Measurements from ENCODE around the gene ZNF536.

The ZNF536 gene

DNA sequence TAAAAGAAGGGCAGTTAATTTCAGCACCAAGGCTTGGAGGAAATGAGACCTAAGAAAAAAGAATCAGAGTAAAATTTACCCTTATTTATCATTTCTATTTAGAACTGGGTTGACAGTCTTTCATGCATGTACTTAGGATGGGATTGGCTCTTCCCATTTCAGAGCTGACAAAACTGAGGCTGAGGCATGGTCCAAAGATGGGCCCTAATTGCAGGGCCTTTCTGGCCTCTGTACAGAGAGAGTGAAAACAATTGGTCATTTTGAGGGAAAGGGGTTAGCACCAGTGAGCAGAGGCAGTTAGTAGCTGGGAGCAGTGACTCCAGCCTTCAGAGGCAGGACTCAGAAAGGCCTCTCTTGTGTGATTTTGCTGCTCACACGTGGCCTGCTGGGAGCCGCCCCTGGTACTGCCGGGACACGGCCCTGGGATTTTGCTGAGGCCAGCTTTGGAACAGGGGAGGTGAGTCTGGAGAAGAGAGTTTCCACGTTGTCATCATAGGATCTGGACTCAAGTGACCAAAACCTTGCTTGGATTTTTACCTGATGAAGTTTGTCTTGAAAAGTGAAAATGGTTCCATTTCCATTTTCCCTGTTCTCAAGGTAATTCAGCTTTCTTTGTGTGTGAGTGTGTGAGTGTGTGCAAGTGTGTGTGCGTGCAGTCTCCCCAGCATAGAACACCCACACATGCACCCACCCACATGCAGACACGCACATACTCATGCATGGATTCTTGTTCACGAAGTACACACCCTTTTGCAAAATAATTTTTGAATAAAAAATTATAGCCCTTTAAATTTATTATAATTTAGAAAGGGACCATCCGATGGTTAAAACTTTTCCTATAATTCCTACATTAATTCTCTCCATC lies at the start of gene ZNF536:
TSS of gene ZNF536 (plus strand) at position 425 of the 865 bp plus-strand sequence. CDS start 71,179 bp downstream, outside the sequence.
- no peak for DNase-seq

DNA sequence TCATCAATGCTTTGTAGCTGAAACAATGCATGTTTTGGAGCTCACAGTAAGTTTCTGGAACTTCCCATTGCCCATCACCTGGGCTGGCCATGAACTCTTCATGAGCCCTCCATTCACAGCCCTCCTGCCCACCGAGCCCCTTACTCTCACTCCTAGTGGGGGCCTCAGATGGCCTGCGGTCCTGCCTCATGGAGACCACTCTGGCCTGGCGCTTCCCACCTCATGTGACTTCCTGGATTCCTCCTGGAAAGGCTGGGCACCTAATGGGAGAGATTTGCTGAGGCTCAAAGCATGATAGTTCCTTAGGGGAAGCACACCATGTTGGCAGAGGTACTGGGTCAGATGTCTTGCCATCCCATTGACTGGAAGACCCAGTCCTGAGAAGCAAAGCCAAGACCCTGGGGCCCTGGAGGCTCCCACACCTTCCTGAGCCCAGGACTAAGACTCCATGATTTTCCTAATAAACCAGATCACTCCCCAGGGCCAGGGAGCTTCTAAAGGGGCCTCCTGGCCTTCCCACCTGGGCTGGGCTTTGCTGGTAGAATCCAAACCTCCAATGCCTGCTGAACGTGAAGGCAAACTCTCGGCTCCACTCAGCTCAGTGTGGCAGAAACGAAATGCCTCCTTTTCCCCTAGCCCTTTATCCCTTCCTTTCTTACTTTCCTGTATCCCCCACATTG lies 49.4 kb upstream of the ZNF536 start:
- DNase-seq: no peak

DNA sequence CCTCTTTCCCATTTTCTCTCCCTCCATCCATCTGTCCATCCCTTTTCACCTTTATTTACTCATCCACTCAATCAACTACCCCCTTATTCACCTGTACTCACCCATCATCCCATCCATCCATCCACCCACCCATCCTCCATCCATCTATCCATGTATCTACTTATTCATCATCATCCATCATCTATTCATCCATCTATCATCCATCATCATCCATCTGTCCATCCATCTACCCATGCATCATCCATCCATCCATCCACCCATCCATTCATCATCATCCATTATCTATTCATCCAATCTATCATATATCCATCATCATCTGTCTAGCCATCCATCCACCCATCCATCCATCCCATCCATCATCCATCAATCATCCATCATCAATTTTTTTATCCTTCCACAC lies 48.3 kb upstream of the ZNF536 start:
- DNase-seq: no peak

DNA sequence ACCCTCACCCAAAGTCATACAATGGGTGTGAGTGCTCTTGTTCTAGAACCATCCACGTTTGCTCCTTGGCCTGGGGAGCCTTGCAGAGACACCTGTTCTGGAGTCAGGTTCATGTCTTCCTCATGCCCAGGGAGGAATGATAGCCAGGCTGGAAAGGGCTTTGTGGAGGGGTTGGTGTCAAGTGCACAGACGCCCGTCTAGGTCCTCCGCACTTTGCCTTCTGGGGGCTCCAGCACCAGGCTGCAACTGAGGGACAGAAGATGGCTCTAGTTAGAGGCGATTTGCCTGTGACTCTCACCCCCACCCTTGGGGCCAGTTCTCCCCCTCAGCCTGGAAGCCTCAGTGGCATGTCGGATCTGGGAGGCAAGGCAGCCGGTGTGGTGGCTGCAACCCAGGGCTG lies 47.2 kb upstream of the ZNF536 start:
- no peak for DNase-seq

DNA sequence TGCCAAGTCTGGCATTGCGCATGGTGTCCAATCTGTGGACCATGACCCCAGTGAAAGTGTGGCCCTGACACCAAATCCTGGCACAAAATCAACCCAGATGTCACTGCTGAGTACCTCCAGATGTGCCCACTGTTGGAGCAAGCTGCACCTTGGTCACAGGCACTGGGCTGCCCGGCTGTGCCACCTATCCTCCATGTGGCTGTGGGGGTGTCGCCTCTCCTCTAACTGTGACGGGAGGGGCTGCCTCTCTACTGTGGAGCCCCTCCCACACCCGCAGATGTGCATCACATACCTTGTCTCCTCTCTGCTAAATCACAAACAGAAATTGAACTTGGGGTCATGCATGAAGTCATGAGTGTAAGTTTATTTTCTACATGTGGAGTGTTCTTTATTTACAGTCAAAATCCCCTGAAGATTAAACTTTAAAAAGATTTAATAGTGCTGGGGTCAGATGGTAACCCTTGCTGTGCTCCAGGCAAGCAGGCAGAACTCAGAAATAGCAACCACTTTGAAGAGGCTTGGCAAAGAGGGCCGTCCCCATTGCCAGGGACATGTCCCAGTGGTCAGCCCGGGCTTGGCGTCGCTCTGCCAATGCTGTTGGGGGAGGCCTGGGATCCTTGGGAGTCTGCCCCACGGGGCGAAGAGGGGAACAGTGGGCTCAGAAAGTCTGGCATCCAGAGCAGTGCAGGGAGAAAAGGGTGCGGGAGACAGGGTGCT lies 46.4 kb upstream of the ZNF536 start:
- DNase-seq: peak; percentile 12

DNA sequence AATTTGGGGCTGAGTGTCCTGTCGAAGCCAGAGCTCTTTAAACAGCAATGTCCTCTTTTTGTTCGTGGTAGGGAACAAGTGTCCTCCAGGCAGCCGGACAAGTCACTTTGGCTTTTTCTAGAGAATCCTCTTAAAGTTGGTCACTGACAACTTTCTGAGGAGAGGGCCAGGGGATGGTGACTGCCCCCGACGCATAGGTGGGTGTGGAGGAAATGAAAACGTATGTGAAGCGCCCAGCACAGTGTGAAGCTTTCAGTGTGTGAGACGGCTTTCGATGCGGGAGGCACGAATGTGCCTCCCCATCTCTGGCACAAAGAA lies 45.8 kb upstream of the ZNF536 start:
- DNase-seq: peak; percentile 6

DNA sequence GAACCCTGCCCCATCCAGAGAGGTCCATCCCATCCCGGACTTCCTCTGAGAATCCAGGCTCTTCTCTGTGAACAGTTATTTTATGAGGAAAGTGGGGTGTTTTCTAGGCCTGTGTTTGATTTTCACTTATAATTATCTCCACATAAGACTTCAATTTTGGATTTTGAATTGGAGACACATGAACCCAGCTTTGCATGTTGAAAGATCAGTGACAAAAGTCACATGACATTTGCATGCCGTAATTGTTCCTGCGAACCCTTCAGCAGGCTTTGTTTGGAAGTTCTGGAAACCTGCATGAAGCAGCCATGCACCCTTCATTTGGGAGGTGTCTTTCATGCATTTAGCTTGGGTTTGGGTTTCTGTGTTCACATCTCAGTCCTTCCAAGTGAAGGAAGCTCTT lies 44.9 kb upstream of the ZNF536 start:
- no peak for DNase-seq

DNA sequence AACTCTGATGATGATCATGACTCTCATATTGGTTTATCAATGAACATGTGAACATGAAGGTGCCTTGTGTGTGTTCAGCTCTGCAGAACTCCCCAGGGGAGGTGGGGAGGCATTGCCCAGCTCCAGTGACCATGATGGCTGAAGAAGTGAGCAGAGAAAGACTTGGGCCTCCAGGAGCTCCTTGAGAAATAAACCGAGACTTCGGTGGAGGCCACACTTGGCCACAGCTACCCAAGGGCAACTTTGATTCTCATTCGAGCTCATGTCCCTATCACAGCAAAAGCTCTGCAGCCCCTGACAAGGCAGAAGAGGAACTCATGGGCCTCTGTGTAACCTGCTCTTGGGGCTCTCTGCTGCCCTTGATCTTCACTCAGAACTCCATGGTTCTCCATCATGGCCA lies 44.1 kb upstream of the ZNF536 start:
- DNase-seq: peak; percentile 3

DNA sequence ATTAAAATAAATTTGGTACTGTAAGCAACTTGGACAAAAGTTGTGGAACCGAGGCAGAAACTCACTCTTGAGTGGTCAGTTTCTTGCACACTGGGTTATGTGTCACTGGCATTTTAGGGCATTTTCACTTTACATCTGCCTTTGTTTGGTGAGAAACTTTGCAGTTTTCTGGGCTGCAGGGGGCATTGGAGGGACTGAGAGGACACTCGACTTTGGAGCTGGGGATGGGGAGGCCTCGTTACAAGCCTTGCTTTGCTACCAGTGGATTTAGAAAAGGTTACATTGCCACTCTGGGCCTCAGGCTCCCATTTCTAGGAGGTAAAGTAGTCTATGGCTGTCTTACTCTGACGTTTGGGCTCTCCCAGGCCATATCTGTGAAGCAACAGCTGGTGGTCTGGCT lies 41.9 kb upstream of the ZNF536 start:
- peak; percentile 6 for DNase-seq

DNA sequence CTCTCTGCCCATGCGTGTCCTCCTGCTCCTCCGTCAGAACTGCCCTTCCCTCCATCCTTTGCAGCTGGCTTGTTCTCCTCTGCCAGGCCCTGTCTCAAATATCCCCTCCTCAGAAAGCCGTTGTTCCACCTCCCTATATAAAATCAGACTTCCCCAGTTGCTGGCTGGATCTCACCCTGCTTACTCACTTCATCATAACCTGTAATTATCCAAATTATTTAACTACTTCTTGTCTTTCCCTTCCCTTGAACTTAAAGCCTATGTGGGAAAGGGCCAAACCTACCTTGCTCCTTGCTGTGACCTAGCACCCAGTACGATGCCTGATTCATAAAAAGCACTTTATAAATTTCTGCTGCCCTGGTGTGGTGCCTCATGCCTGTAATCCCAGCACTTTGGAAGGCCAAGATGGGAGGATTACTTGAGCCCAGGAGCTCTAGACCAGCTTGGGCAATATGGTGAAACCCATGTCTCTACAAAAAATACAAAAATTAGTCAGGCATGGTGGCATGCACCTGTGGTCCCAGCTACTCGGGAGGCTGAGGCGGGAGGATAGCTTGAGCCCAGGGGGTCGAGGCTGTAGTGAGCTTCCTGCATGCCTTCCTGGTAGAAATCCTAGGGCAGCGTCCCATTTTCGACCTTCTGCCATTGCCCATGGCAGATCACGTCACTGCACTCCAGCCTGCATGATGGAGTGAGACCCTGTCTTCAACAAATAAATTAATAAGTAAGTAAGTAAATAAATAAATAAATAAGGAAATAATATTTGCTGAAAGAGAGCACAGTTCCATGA lies 39.5 kb upstream of the ZNF536 start:
- peak; percentile 22 for DNase-seq

DNA sequence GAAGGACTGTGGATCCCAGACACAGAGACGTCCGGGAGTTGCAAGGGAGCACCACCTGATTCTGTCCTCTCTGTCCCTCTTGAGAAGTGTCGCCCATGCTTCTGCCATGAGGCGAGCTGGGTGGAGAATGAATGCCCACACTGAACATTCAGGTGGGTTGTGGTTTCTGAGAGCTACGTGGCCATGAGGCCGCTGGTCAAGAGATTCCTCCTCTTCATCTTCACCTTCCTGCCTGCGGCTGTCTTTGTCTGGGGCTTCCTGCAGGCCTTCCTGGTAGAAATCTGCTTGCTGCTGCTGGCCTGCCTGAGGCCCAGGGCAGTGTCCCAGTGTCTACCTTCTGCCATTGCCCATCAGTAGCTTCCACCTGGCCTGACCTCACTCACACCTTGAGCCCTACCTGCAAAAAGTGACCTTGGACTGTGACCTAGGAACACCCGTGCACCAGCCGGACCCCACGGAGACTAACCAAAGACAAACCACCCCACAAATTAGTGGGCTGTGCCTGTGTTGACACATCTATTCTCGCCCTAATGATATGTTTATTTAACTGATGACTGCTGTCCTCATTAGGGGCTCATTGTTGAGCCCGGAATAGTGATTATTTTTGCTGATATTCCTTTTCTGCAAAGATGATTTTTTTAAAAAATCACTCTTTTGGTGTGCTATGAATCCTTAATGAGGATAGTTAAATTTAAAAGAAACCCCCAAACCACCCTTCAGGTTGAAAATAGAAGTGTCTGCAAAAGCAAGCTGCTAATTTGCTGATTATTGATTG lies 38.7 kb upstream of the ZNF536 start:
- DNase-seq: peak; percentile 13

DNA sequence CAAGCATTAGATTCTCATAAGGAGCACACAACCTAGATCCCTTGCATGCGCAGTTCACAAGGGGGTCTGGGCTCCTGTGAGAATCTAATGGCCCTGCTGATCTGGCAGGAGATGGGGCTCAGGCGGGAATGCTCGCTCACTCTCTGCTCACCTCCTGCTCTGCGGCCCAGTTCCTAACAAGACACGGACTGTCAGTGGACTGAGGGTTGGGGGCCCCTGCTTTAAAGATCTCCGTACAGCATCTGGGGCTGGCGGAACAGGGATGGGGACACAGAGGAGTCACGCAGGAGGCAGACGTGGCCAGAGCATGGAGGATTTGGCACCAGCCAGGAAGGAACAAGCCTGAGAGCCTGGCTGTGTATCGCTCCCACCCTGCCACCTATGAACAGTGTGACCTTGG lies 37.3 kb upstream of the ZNF536 start:
- DNase-seq: no peak

DNA sequence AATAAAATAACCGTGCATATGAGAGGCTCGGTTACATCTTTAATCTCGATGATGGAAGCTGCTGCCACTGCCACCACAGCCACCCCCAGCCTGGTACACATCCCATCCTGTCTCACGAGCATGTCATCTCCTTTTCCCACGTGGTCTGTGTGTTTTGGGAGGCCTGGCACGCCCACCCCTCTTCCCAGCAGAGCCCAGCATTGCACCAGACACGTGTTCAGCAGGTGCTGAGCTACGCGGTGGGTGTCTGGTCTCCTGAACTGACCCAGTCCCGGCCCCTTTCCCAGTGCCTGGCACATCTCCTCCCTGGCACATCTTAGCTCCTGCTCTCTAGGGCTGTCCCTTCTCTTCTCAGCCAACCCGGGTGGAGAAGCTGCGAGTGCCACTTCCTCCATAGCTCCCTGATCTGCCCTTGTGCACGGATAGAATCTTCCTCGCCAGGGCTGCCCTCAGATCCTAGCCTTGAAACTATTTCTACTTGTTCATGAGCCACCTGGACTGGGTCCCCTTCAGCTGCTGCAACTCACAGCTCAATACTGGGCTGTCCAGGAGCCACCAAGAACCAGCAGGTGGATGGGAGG lies 36.8 kb upstream of the ZNF536 start:
- no peak for DNase-seq

DNA sequence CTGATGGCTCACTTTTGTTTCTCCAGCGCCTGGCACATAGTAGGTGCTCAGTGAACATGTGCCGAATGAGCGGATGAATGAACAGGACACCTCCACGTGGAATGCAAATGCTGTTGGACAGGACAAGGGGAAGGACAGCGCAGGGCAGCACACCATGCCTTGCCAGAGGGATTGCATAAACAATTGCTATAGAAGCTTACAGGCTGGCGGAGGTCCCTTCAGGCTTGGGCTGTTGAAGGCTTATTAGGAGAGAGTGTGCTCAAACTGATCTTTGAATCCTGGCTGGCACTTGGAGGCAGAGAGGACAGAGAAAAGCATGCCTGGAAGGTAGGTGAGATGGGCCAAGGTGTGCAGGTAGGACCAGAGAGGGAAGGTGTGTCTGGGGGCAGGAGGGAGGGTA lies 35.9 kb upstream of the ZNF536 start:
- no peak for DNase-seq

DNA sequence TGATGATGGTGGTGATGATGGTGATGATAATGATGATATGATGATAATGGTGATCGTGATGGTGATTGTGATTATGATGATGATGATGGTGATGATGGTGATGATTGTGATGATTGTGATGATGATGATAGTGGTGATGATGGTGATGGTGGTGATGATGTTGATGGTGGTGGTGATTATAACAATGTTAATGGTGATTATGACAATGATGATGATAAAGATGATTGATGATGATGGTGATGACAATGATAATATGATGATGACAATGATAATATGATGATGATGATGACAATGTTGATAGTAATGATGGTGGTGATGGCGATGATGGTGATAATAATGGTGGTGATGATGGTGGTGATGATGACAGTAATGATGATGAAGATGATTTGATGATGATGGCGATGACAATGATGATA lies 34.1 kb upstream of the ZNF536 start:
- DNase-seq: no peak

DNA sequence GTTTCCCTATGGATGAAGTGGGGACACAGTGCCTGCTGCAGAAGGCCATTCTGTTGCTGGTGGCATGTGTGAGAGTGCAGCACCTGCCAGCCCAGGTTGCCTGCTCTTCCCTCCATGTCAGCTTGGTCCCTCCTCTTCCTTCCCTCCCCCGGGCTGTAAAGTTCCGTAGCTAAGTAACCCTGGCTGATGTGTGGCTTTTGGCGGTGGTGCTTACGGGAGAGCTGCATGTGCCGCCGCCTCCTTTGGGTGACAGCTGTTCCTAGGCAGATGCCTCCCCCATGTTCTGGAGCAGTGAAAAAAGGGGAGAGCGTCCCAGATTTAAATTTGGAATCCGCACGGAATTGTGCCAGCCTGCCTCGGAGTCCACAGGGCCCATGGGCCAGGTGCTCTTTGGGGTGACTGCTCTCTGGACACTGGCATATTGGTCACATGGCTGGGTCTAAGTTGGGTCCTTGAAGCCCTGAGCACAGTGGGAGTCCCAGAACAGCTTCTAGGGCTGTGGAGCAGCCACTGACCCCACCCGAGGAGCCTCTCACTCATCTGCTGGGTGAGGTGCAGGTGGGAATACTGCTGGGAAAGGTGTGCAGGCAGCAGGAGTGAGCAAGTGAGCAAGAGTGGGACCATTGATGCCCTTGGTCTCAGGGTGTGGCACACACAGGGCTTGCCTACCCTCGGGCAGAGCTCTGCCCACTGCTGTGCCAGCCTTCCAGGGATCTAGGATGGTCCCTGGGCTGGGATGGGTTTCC lies 33.1 kb upstream of the ZNF536 start:
- DNase-seq: no peak

DNA sequence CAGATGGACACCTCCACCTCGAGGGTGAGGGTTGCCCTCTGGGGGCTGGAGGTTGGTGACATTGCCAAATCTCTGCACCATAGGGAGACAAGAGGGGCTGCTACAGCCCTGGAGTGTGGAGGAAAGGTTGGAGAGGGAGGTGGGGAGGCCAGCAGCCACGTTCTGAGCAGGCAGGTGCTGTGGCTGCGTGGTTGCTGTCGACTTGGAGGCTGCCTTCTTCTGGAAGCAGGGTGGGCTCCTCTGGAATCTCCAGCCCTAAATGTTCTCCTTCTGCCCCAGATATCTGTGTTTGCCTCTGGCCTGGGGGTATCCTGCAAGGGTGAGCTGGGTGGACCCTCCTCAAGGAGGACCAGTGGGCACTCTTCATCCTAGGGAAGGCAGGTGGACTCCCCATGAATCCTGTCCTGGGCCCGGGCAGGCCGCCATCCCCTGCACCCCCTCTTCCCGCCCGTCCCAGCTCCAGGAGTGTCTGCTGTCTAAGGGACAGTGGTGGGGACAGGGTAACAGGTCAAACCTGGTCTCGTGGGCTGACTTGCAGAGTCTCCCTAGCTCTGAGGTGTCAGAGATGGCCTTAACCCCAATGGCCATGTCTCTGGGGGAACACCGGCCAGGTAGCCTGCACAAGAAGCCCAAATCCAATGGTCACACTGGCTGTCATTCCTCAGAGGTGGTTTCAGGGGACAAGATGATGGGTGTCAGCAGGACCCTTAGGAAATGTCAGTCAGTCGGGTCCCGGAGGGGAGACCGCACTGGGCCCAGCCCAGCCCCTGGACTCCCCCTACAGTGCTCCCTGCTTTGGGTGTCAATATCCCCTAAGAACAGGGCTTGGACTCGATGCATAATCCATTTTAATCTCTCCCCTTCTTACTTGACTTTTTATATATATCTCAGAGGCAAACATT lies 32.3 kb upstream of the ZNF536 start:
- no peak for DNase-seq

DNA sequence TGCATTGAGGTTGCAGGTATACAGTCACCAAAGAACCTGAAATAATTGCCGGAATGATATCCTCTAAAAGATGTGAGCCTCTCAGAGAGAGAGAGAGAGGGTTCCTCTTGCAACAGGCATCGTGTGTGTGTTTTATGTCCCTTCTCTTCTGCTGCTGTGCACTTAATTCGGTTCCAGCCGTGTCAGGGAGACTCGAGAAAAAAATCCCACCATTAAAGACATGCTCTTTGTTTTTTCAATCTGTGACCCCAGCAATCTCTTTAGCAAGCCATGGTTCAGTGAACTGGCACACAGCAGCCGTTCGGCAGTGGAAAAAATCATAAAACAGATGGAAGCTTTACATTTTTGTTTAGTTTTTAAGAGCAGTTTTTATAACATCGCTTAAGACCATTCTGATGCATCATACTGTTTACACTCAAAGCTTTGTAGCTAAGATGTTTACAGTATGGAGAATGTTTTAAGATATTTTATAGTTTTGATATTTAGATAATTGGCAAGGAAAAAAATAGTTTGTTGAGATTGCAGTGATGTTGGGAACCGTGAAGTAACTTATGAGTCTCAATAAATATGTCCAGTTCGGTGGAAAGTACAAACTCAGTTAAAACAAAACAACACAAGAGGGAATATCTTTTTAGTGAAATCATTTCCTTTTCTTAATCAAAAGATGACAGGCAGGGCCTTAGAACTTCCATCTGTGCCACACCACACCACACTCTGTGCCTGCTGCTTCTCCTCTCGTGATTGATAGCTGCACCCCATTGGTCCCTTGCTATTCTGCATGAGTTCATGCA lies 31.2 kb upstream of the ZNF536 start:
- DNase-seq: no peak

DNA sequence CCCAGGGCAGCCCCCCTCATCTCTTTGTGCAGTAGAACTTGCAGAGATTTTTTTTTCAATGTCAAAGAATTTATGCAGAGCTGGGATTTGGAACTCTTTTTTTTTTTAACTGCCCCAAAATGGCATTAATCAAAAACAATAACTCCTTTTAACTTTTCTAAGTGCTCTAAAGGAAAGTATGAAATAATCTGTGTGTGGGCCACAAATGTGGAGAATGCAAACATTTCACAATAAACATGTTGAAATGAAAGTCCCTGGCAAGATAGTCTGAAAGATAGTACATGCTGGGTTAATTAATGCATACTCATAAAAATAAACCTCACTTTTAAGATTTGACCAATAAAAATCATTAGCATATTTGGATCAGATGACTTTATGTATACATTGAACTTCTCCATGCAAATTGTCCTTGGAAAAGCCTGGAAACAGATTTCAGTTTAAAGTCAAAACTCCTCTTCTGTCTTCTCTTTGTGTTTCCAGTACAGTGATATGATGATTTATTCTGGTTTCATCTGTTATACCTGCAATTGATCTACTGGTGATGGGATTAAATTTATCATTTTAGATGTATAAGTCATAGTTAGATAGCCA lies 30.5 kb upstream of the ZNF536 start:
- no peak for DNase-seq

Measured in activated CD8-positive, alpha-beta memory T cell treated with anti-CD3 and anti-CD28 coated beads, Interleukin-2, amount 50 U/mL, for 48 hours (primary cell).